ENCODE measurements around the gene CTH. TPM values are rescaled to one million over a fixed set of nuclear protein-coding genes. Genes with fewer than 3 reads are reported as not detected.

Gene CTH
- total and polyA plus RNA-seq, 4 donors = 8.9 to 49.4 (median 44.8) TPM

DNA sequence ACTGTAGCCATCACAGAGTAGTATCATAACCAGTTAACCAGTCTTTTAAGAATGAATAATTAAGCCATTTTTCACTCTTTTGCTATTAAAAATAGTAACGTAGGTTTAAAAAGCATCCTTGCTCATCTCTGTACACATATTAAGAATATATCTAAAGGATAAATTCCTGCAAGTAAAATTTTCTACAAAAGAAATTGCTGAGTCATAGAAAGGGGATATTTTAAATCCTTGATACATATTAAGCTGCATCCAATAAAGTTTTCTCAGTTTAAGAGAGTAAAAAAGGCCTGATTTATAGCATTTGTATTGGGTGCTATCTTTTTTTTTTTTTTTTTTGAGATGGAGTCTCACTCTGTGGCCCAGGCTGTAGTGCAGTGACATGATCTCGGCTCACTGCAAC is 1.9 kb upstream of the CTH start:
- Histone ChIP-seq H3K27ac (ENCODE audit: low read depth in 1 of 2, low read length in 2 of 2) (peak overlapping the region in 1 of 2 donors; percentile 56), H3K9me3 (ENCODE audit: control insufficient read depth in 4 of 4, low read length in 3 of 4) (no peaks in the 10 kb centered on the region), H3K9ac (ENCODE audit: low read depth in 1 of 2, low read length in 2 of 2) (no peak overlapping the region), H3K4me1 (ENCODE audit: control insufficient read depth in 4 of 4, insufficient read depth in 4 of 4, low read length in 3 of 4) (peaks cover 6 to 17% (median 13%) of the 10 kb centered on the region in 4 donors), H3K27me3 (ENCODE audit: control insufficient read depth in 4 of 4, insufficient read depth in 4 of 4, low read length in 3 of 4) (no peaks in the 10 kb centered on the region), H3K36me3 (ENCODE audit: control insufficient read depth in 4 of 4, insufficient read depth in 3 of 4, low read depth in 1 of 4, low read length in 3 of 4) (no peaks in the 10 kb centered on the region), H3K4me3 (ENCODE audit: low read depth in 1 of 3, low read length in 3 of 3) (no peak overlapping the region)
- DNase-seq (ENCODE audit: low spot score) = no peak
- 96% methylated on average over 2 of the region's 2 CpGs for WGBS
- TF ChIP-seq TAF1 (conservative IDR thresholded peaks at IDR 0.05) (no peak), RXRA (IDR thresholded peaks at IDR 0.05) (no peak), GABPA (IDR thresholded peaks at IDR 0.05 in 1 of 2, conservative IDR thresholded peaks at IDR 0.05 in 1 of 2) (no peak), HNF4G (IDR thresholded peaks at IDR 0.05) (no peak), RAD21 (IDR thresholded peaks at IDR 0.05) (no peak), HNF4A (conservative IDR thresholded peaks at IDR 0.05) (no peak), FOXA2 (IDR thresholded peaks at IDR 0.05) (no peak), EGR1 (IDR thresholded peaks at IDR 0.05; ENCODE audit: low read depth in 2 of 2) (no peak), FOXA1 (IDR thresholded peaks at IDR 0.05) (no peak), SP1 (IDR thresholded peaks at IDR 0.05) (no peak), NR2F2 (IDR thresholded peaks at IDR 0.05) (no peak), JUND (IDR thresholded peaks at IDR 0.05) (no peak), YY1 (IDR thresholded peaks at IDR 0.05) (no peak)
- TF ChIP-seq, protein P1, sequence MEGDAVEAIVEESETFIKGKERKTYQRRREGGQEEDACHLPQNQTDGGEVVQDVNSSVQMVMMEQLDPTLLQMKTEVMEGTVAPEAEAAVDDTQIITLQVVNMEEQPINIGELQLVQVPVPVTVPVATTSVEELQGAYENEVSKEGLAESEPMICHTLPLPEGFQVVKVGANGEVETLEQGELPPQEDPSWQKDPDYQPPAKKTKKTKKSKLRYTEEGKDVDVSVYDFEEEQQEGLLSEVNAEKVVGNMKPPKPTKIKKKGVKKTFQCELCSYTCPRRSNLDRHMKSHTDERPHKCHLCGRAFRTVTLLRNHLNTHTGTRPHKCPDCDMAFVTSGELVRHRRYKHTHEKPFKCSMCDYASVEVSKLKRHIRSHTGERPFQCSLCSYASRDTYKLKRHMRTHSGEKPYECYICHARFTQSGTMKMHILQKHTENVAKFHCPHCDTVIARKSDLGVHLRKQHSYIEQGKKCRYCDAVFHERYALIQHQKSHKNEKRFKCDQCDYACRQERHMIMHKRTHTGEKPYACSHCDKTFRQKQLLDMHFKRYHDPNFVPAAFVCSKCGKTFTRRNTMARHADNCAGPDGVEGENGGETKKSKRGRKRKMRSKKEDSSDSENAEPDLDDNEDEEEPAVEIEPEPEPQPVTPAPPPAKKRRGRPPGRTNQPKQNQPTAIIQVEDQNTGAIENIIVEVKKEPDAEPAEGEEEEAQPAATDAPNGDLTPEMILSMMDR (IDR thresholded peaks at IDR 0.05; ENCODE audit: low read depth, low read length, missing input control) = no peak
- TF ChIP-seq, protein P2, sequence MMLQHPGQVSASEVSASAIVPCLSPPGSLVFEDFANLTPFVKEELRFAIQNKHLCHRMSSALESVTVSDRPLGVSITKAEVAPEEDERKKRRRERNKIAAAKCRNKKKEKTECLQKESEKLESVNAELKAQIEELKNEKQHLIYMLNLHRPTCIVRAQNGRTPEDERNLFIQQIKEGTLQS (IDR thresholded peaks at IDR 0.05) = no peak
- TF ChIP-seq, protein P3, sequence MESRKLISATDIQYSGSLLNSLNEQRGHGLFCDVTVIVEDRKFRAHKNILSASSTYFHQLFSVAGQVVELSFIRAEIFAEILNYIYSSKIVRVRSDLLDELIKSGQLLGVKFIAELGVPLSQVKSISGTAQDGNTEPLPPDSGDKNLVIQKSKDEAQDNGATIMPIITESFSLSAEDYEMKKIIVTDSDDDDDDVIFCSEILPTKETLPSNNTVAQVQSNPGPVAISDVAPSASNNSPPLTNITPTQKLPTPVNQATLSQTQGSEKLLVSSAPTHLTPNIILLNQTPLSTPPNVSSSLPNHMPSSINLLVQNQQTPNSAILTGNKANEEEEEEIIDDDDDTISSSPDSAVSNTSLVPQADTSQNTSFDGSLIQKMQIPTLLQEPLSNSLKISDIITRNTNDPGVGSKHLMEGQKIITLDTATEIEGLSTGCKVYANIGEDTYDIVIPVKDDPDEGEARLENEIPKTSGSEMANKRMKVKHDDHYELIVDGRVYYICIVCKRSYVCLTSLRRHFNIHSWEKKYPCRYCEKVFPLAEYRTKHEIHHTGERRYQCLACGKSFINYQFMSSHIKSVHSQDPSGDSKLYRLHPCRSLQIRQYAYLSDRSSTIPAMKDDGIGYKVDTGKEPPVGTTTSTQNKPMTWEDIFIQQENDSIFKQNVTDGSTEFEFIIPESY (IDR thresholded peaks at IDR 0.05) = no peak
- TF ChIP-seq, protein P4, sequence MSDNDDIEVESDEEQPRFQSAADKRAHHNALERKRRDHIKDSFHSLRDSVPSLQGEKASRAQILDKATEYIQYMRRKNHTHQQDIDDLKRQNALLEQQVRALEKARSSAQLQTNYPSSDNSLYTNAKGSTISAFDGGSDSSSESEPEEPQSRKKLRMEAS (IDR thresholded peaks at IDR 0.05) = no peak
- TF ChIP-seq, protein P5, sequence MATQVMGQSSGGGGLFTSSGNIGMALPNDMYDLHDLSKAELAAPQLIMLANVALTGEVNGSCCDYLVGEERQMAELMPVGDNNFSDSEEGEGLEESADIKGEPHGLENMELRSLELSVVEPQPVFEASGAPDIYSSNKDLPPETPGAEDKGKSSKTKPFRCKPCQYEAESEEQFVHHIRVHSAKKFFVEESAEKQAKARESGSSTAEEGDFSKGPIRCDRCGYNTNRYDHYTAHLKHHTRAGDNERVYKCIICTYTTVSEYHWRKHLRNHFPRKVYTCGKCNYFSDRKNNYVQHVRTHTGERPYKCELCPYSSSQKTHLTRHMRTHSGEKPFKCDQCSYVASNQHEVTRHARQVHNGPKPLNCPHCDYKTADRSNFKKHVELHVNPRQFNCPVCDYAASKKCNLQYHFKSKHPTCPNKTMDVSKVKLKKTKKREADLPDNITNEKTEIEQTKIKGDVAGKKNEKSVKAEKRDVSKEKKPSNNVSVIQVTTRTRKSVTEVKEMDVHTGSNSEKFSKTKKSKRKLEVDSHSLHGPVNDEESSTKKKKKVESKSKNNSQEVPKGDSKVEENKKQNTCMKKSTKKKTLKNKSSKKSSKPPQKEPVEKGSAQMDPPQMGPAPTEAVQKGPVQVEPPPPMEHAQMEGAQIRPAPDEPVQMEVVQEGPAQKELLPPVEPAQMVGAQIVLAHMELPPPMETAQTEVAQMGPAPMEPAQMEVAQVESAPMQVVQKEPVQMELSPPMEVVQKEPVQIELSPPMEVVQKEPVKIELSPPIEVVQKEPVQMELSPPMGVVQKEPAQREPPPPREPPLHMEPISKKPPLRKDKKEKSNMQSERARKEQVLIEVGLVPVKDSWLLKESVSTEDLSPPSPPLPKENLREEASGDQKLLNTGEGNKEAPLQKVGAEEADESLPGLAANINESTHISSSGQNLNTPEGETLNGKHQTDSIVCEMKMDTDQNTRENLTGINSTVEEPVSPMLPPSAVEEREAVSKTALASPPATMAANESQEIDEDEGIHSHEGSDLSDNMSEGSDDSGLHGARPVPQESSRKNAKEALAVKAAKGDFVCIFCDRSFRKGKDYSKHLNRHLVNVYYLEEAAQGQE (IDR thresholded peaks at IDR 0.05) = no peak

All from liver (tissue), 9 donors.